Stimulated activated naive B cell treated with anti-CD40 and anti-IgM and Interleukin-4, amounts not matched to agents 10 μg/mL and 1 μg/mL and 100 μg/mL, for 72 hours (primary cell): Measurements from ENCODE around the gene UNC13D.
"Not testable (repeated sequence)": the region's sequence is repeated elsewhere in the genome, so short reads cannot be mapped to it uniquely, and the experiment has no call there.

Experiments
- ATAC-seq, 2 donors: fragments of 150-1000 bp; cut with Tn5 transposase; replicated peaks; 2 replicates each; pipeline ENCODE4 v1.10.0; 2021; ENCODE audit warnings: moderate library complexity in 1 of 2
- DNase-seq: peaks from one replicate; pipeline ENCODE4 v3.0.0; 2021
- H3K27ac Mint-ChIP-seq: one replicate; pipeline ENCODE4 v1.8.0; 2022; ENCODE audit warnings: mild to moderate bottlenecking, mixed read lengths
- H3K27me3 Mint-ChIP-seq, 2 donors: one replicate each; pipeline ENCODE4 v1.8.0; 2022; ENCODE audit warnings: mixed read lengths in 2 of 2
- H3K36me3 Mint-ChIP-seq, 2 donors: one replicate each; pipeline ENCODE4 v1.8.0; 2022; ENCODE audit warnings: mixed read lengths in 2 of 2, mild to moderate bottlenecking in 1 of 2
- H3K4me1 Mint-ChIP-seq, 2 donors: one replicate each; pipeline ENCODE4 v1.8.0; 2022; ENCODE audit warnings: mixed read lengths in 2 of 2, mild to moderate bottlenecking in 1 of 2
- H3K4me3 Mint-ChIP-seq, 2 donors: one replicate each; pipeline ENCODE4 v1.8.0; 2022; ENCODE audit warnings: mild to moderate bottlenecking in 2 of 2, mixed read lengths in 2 of 2, moderate library complexity in 1 of 2
- H3K9me3 Mint-ChIP-seq, 2 donors: one replicate each; pipeline ENCODE4 v1.8.0; 2022; ENCODE audit warnings: mixed read lengths in 2 of 2, mild to moderate bottlenecking in 1 of 2

Gene UNC13D

GRCh38 chr17:75878174-75878998 lies 34.2 kb upstream of the UNC13D start, which contains the start of gene TRIM47:
TRIM47 (minus strand) TSS chr17:75878581; CDS start chr17:75878548, 33 bp downstream.
- Mint-ChIP-seq H3K27me3 (peaks cover 6 to 26% of the 10 kb centered on the region in 2 donors), H3K36me3 (no peaks in the 10 kb centered on the region), H3K4me3 (peak within 1 kb of the TSS; percentile 75 to 85), H3K9me3 (no peaks in the 10 kb centered on the region), H3K4me1 (peaks cover 21 to 31% of the 10 kb centered on the region in 2 donors), H3K27ac (peak within 1 kb of the TSS; percentile 90)
- ATAC-seq (peak in 1 of 2 donors; percentile 6), DNase-seq (no peak)

DNA sequence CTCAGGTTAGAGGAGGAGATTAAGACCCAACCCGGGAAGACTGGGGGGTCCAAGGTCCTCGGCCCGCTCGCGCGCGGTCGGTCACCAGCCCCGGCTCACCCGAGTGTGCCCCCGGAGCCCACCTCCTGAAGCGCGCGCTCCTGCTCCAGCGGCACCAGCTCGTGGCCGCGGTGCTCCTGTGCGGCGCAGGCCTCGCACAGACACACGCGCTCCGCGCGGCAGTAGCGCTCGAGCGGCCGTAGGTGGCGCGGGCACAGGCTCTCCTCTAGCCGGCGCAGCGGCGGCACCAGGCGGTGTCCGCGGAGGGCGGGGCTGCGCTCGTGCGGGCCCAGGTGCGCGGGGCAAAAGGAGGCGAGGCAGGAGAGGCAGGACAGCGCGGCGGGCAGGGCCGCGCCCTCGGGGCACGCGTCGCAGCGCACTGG lies 33.6 kb upstream of the UNC13D start:
- Mint-ChIP-seq H3K36me3 (no peaks in the 10 kb centered on the region), H3K4me1 (peaks cover 21 to 31% of the 10 kb centered on the region in 2 donors), H3K27ac (peak overlapping the region; percentile 90), H3K4me3 (peak overlapping the region; percentile 75 to 85), H3K9me3 (no peaks in the 10 kb centered on the region), H3K27me3 (peaks cover 6 to 26% of the 10 kb centered on the region in 2 donors)
- peak; percentile 56 for DNase-seq
- peak; percentile 82 to 85 for ATAC-seq

DNA sequence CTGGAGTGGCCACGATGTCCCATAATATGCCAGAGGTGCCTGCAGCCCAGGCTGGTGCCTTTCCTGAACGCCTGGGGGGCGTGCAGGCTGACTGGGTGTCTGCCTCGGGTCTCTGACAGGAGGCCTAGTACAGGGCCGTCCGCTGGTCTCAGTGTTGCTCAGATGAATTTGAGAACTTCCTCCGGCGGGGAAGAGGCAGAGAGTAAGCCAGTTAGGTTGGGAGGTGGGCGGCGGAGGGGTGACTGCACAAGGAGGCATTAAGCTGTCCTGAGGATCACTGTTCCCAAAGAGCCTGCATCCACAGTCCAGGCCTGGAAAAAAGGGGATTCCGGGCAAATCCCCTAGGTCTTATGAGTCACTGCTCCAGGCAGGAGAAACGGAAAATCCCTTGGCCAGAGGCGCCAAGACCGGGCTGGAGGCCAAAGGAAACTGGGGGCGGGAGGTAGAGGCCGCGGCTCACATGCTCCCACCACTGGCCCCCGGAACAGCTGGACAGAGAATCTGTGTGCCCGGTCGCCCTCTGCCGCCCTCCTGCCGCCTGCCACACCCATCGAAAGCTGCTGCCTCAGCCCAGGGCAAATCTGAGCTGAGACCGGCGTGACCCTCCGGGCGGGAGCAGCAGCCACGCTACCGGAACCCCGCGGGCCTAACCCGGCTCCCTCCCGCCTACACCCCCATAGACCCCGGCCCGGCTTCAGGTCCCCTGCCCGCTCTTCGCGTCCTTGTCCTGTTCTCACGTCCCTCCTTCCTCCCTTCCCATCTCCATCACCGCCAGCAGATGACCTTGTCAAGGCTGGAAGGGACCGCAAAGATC lies 32.9 kb upstream of the UNC13D start:
- Mint-ChIP-seq H3K36me3 (no peaks in the 10 kb centered on the region), H3K9me3 (no peaks in the 10 kb centered on the region), H3K4me3 (peak overlapping the region; percentile 75 to 85), H3K27me3 (peaks cover 6 to 26% of the 10 kb centered on the region in 2 donors), H3K27ac (peak overlapping the region; percentile 88), H3K4me1 (peaks cover 21 to 31% of the 10 kb centered on the region in 2 donors)
- ATAC-seq (peak; percentile 25 to 30), DNase-seq (no peak)

- peaks cover 21 to 31% of the 10 kb centered on the region in 2 donors for H3K4me1 Mint-ChIP-seq
- H3K9me3 Mint-ChIP-seq = no peaks in the 10 kb centered on the region
- H3K27ac Mint-ChIP-seq = peak overlapping the region; percentile 75
- peaks cover 6 to 26% of the 10 kb centered on the region in 2 donors for H3K27me3 Mint-ChIP-seq
- ATAC-seq (peak; percentile 64 to 66), DNase-seq (peak; percentile 51)
- H3K36me3 Mint-ChIP-seq = no peaks in the 10 kb centered on the region
- peak overlapping the region; percentile 75 to 85 for H3K4me3 Mint-ChIP-seq
These were observed 32.2 kb upstream of the UNC13D start for GRCh38 chr17:75876190-75876937.

DNA sequence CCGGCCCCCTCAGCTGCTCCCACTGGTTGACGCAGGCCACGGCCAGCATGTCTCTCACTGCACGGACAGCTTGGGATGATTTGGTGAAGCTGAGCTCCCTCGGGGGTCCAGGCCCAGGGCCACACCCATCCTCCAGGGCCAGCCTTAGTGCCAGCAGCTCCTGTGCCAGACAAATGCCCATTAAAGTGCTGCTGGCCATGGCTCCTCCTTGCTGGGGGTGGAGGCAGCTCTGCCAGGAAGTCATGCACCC lies 31.7 kb upstream of the UNC13D start:
- no peak for DNase-seq
- no peaks in the 10 kb centered on the region for H3K36me3 Mint-ChIP-seq
- peaks cover 6 to 25% of the 10 kb centered on the region in 2 donors for H3K27me3 Mint-ChIP-seq
- H3K27ac Mint-ChIP-seq = peak overlapping the region; percentile 75
- peaks cover 21 to 31% of the 10 kb centered on the region in 2 donors for H3K4me1 Mint-ChIP-seq
- ATAC-seq = no peak
- H3K9me3 Mint-ChIP-seq = no peaks in the 10 kb centered on the region
- H3K4me3 Mint-ChIP-seq = peak overlapping the region; percentile 75 to 85

- Mint-ChIP-seq H3K27me3 (peaks cover 6 to 20% of the 10 kb centered on the region in 2 donors), H3K4me1 (peaks cover 23 to 31% of the 10 kb centered on the region in 2 donors)
- ATAC-seq = no peak
These were observed 31.2 kb upstream of the UNC13D start for GRCh38 chr17:75875182-75875939.

GRCh38 chr17:75874323-75875181 lies 30.3 kb upstream of the UNC13D start:
- H3K27me3 Mint-ChIP-seq = peaks cover 6 to 17% of the 10 kb centered on the region in 2 donors
- H3K36me3 Mint-ChIP-seq = no peaks in the 10 kb centered on the region
- H3K27ac Mint-ChIP-seq = no peak overlapping the region
- DNase-seq (no peak), ATAC-seq (no peak)
- no peak overlapping the region for H3K4me3 Mint-ChIP-seq
- peaks cover 23 to 31% of the 10 kb centered on the region in 2 donors for H3K4me1 Mint-ChIP-seq
- H3K9me3 Mint-ChIP-seq = no peaks in the 10 kb centered on the region

More at GRCh38 chr17:75875182-75875939, 31.2 kb upstream of the UNC13D start:
- peak overlapping the region in 1 of 2 donors; percentile 75 for H3K4me3 Mint-ChIP-seq
- peak overlapping the region; percentile 75 for H3K27ac Mint-ChIP-seq
- no peak for DNase-seq
- no peaks in the 10 kb centered on the region for H3K9me3 Mint-ChIP-seq
- H3K36me3 Mint-ChIP-seq = no peaks in the 10 kb centered on the region

DNA sequence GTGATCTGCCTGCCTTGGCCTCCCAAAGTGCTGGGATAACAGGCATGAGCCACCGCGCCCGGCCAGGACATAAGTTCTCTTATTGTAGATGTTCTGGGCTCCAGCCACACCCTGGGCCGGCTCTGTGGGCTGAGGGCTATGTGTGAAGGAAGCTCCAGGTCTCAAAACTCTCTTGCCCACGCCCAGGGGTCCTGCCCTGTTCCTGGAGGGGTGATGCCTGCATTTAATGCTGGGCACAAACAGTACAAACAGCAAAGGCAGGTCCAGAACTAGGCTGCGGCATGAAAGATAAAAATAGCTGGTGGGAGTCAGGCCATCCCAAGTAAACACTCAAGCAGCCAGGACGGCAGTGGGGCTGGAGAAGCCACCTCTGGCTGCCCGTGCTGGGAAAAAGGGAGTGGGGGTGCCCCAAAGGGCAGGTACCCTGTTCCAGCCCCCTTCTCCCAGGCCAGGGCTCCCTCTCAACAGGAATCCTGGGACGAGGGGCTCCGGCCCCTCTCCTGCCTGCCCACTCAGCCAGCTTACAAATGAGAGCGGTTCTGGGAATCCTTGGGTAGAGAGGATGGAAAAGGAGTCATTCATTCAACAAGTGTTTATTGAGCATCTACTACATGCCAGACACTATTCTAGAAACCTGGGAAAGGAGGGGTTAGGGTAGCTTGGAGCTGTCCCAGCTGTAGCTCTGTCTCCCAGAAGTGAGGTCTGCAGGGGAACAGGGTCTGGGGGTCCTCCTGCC lies 29.6 kb upstream of the UNC13D start:
- ATAC-seq (no peak), DNase-seq (no peak)
- Mint-ChIP-seq H3K27ac (no peak overlapping the region), H3K27me3 (peaks cover 6 to 13% of the 10 kb centered on the region in 2 donors), H3K36me3 (no peaks in the 10 kb centered on the region), H3K9me3 (no peaks in the 10 kb centered on the region), H3K4me3 (no peak overlapping the region), H3K4me1 (peaks cover 23 to 27% of the 10 kb centered on the region in 2 donors)

DNA sequence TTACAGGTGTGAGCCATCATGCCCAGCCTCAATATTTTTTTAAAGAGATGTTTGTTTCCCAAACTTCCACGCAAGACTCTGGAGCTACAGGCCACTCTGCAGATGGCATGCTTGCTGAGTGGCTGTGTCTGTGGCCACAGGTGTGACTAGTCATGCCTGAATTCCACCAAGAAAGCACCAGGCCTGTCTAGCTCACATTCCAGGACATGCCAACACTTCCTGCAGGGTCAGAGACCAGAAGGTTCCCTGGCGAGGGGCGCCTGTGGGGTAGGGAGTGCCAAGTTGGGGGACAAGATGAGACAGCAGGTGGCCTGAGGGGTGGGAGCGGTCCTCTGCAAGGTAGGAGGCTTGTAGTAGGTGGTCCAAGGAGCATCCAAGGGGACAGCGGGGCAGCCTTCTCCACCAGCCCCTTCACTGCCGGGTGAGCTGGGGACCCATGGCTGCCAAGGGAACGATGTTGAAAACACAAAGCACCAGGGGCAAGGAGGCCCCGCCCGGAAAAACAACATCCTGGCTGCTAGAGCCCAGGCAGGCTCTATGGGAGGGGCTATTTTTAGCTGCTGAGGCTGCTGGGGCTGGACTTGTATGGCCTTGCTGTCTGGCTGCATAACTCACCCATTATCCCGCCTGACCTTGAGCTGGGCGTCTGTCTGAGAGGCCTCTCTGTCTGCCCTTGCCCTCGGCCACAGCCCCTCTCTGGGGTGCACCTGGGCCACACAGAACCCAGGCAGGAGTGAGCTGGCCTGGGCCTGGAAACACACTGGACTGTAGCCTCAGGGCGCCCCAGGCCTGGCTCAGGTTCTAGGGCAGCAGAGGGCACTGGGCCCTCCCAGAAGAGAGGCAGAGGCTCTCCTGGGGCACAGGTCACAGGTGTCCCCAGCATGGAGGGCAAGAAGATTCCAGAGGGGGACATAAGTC lies 28.5 kb upstream of the UNC13D start:
- Mint-ChIP-seq H3K9me3 (no peaks in the 10 kb centered on the region), H3K4me1 (peaks cover 21% of the 10 kb centered on the region in 2 donors), H3K27me3 (peaks cover 4 to 7% of the 10 kb centered on the region in 2 donors), H3K36me3 (no peaks in the 10 kb centered on the region), H3K27ac (peak overlapping the region; percentile 14), H3K4me3 (no peak overlapping the region)
- DNase-seq = no peak
- no peak for ATAC-seq

DNA sequence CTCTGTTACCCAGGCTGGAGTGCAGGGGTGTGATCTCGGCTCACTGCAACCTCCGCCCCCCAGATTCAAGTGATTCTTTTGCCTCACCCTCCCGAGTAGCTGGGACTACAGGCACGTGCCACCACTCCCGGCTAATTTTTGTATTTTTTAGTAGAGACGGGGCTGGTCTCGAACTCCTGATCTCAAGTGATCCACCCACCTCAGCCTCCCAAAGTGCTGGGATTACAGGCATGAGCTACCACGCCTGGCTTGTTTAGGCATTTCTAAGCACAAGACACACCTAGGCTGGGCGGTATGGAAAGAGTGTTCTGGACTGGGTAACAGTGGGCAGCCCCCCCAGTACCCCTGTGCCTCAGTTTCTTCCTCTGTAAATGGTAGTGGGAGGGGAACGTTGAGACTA lies 26.0 kb upstream of the UNC13D start:
- not testable (repeated sequence) for H3K36me3 Mint-ChIP-seq, ATAC-seq, H3K9me3 Mint-ChIP-seq, H3K4me1 Mint-ChIP-seq, H3K27me3 Mint-ChIP-seq, H3K27ac Mint-ChIP-seq, DNase-seq, H3K4me3 Mint-ChIP-seq

DNA sequence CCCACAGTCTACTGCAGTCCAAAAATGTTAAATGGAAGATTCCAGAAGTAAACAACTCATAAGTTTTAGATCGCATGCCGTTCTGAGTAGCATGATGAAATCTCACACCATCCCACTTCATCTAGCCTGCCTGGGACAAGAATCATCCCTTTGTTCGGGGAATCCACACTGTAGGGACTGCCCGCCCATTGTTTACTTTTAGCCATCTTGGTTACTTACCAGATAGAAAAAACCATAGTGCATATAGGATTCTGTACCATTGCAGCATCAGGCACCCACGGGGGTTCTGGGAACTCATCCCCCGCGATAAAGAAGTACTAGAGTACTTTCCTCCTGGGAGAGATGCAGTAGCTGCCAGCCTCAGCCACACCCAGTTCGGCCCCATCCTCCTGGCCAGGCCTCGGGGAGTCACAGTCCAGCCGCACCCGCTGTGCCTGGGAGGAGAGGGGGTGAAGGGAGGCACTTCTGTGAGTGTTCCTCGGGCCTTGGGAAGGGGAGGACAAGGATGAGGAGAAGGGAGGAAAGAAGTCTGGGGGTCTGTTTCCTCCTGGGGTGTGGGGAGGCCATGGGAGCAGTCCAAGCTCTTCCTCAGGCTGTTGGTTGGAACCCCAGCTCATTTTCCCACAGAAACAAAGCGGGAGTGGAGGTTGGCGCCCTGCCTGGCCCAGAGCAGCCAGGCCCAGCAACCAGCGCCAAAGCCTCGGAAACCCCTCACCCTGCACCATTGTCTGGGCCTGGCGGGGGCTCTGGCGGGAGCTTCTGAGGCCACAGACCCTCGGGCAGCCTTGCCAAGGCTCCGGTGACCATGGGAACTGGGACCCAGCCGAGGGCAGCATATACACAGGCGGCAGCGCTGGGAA lies 25.3 kb upstream of the UNC13D start:
- Mint-ChIP-seq H3K4me3 (no peak overlapping the region), H3K27me3 (no peaks in the 10 kb centered on the region), H3K4me1 (peaks cover 7 to 9% of the 10 kb centered on the region in 2 donors), H3K36me3 (no peaks in the 10 kb centered on the region), H3K27ac (peak overlapping the region; percentile 65), H3K9me3 (no peaks in the 10 kb centered on the region)
- no peak for DNase-seq
- no peak for ATAC-seq
